Left lung (tissue), 10 donors: Measurements from ENCODE around the gene PLG. TPM values are rescaled to one million over a fixed set of nuclear protein-coding genes. Genes with fewer than 3 reads are reported as not detected.
"Not testable (repeated sequence)": the region's sequence is repeated elsewhere in the genome, so short reads cannot be mapped to it uniquely, and the experiment has no call there.

Source experiments
- ATAC-seq: fragments of 200-7000 bp; cut with Tn5 transposase; one replicate; pipeline ENCODE4 v1.9.1; 2020; ENCODE audit warnings: moderate library complexity
- DNase-seq, 4 donors: peaks; one replicate each; pipeline ENCODE4 v3.0.0-alpha.2; 2013 to 2020
- H3K27ac ChIP-seq, 2 donors: fragments of 200-600 bp; sonication (generic) in 1 of 2; one replicate each; pipeline versions ENCODE4 v1.5.0 to v1.8.0; 2020 to 2021
- H3K27me3 ChIP-seq, 2 donors: fragments of 200-600 bp; sonication (generic) in 1 of 2; one replicate each; pipeline versions ENCODE4 v1.5.0 to v1.8.0; 2020 to 2021
- H3K36me3 ChIP-seq, 2 donors: fragments of 200-600 bp; sonication (generic) in 1 of 2; one replicate each; pipeline versions ENCODE4 v1.5.0 to v1.8.0; 2020 to 2021
- H3K4me1 ChIP-seq, 2 donors: fragments of 200-600 bp; one replicate each; pipeline ENCODE4 v1.8.0; 2021
- H3K4me3 ChIP-seq, 2 donors: fragments of 200-600 bp; sonication (generic) in 1 of 2; one replicate each; pipeline versions ENCODE4 v1.5.0 to v1.8.0; 2020 to 2021; ENCODE audit warnings: mild to moderate bottlenecking in 1 of 2
- H3K9me3 ChIP-seq, 2 donors: fragments of 200-600 bp; sonication (generic) in 1 of 2; one replicate each; pipeline versions ENCODE4 v1.5.0 to v1.8.0; 2020 to 2021
- intact Hi-C, 2 donors: fragments of 100-400 bp; cut with DNase I; formaldehyde crosslinking; loops; one replicate each; pipeline versions ENCODE4 v1.11.2 to v1.14.2; 2022
- polyA plus RNA-seq, 6 donors: library from polyadenylated mRNA; unstranded; fragments of 120-200 nt; gene quantifications; one replicate each; pipeline ENCODE4 v1.2.1, GENCODE V29; 2013; ENCODE audit not compliant: insufficient read length in 6 of 6
- total RNA-seq, 2 donors: library from RNA; stranded (reverse); fragmentation: NEBNext Ultra II Directional; extraction: Animal tissue kit (Norgen Biotek cat#: 25700); gene quantifications; one replicate each; pipeline ENCODE4 v1.2.1, GENCODE V29; 2021
- TF ChIP-seq, protein P1 (sequence below), 2 donors: fragments of 200-600 bp; sonication (generic) in 1 of 2; IDR thresholded peaks; one replicate each; pipeline versions ENCODE4 v1.5.0 to v1.8.0; 2021; ENCODE audit warnings: antibody characterized with exemption in 2 of 2
- donor health status: DM: no; HTN: yes; CAD: no.
- donor health status: DM: no; HTN: no; CAD: no.

The PLG gene
- total and polyA plus RNA-seq, 8 donors = 0.29 to 8.9 (median 6.2) TPM

DNA sequence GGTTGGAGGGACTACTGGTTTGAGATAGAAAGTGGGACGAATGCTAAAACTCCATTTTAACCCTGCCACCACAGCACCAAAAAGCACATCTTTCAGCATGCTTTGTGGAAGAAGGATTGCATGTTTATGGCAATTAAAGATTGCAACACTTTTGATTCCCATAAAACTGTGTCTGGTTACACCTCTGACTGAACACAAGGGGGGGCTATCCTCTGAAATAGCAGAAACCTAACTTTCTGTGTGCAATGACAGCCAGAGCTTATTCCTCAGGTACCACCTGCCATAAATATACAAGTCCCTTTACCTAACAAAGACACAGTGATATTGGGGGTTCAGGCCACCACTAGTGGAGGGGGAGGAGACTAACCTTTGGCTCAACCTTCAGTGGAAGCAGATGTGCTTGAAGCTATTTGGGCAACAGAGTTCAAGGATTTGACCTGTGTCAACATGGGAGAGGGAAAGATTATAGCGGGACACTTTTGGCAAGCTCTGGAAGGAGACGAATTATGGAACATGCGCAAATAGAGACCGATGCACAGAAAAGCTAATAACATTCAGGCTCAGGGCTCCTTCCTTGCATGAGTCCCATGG, 9.6 kb upstream of the PLG start:
- Histone ChIP-seq H3K4me3 (no peak overlapping the region), H3K36me3 (no peaks in the 10 kb centered on the region), H3K9me3 (no peaks in the 10 kb centered on the region), H3K4me1 (no peaks in the 10 kb centered on the region), H3K27ac (no peak overlapping the region), H3K27me3 (no peaks in the 10 kb centered on the region)
- TF ChIP-seq, protein P1, sequence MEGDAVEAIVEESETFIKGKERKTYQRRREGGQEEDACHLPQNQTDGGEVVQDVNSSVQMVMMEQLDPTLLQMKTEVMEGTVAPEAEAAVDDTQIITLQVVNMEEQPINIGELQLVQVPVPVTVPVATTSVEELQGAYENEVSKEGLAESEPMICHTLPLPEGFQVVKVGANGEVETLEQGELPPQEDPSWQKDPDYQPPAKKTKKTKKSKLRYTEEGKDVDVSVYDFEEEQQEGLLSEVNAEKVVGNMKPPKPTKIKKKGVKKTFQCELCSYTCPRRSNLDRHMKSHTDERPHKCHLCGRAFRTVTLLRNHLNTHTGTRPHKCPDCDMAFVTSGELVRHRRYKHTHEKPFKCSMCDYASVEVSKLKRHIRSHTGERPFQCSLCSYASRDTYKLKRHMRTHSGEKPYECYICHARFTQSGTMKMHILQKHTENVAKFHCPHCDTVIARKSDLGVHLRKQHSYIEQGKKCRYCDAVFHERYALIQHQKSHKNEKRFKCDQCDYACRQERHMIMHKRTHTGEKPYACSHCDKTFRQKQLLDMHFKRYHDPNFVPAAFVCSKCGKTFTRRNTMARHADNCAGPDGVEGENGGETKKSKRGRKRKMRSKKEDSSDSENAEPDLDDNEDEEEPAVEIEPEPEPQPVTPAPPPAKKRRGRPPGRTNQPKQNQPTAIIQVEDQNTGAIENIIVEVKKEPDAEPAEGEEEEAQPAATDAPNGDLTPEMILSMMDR (IDR thresholded peaks at IDR 0.05) = no peak
- ATAC-seq = no peak
- intact Hi-C loops = no loop called here
- no peak for DNase-seq

DNA sequence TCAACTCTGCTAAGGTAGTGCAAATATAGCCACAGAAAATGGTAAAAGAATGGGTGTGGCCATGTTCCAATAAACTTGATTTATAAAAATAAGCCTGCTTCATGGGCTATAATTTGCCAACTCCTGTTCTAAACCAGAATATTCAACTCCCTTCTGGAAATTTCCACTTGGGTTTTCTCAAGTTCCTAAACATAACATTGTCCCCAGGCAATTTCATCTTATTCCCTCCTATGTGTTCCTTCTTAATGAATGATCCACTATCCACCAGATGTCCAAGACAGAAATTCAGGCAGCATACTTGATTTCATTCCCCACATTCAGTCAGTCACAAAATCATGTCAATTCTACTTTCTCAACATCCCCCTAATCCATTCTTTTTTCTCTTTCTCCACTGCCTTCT, 7.0 kb upstream of the PLG start:
- H3K4me3 ChIP-seq, H3K4me1 ChIP-seq, H3K9me3 ChIP-seq, ATAC-seq, H3K27me3 ChIP-seq, DNase-seq, H3K27ac ChIP-seq, H3K36me3 ChIP-seq, intact Hi-C loops: not testable (repeated sequence)

DNA sequence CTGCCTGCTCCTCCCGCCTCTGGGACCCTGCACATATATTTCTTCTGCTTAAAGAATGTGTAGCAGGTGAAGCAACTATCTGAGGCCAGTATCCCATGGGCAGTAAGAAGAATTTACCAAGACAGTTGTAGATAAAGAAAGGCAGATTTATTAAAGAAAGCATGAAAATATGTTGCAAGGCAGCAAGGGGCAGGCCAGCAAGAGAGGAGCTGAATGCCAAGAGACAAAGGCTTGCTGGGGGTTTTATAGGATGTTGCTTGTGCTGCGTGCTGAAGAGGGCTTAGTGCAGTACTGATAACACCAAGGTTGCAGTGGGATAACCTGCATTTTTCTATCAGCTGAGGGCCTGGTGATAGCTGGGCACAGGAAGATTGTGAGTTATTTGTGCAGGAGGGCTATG, 6.4 kb upstream of the PLG start:
- H3K27ac ChIP-seq, H3K4me1 ChIP-seq, H3K27me3 ChIP-seq, ATAC-seq, intact Hi-C loops, H3K9me3 ChIP-seq, DNase-seq, H3K36me3 ChIP-seq, H3K4me3 ChIP-seq: not testable (repeated sequence)

DNA sequence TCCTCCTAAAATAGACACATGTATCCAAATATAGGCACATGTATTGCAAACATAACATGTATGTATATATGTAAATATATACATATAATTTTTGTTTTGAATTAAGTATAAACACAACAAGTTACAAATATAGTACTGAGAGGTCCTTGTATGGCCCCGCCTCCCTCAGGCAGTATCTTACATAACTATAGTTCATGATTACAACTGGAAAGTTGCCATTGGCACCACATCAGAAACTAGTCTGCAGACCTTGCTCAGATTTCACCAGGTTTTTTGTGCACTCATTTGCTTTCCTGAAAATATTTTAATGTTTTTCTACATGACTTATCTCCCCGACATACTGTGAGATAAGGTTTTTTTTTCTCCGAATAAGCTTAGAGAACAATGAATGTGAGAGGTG, 5.2 kb upstream of the PLG start:
- H3K4me3 ChIP-seq, H3K36me3 ChIP-seq, H3K27ac ChIP-seq, H3K4me1 ChIP-seq, intact Hi-C loops, ATAC-seq, H3K9me3 ChIP-seq, H3K27me3 ChIP-seq: not testable (repeated sequence)
- DNase-seq = peak in 1 of 4 donors; percentile 10

DNA sequence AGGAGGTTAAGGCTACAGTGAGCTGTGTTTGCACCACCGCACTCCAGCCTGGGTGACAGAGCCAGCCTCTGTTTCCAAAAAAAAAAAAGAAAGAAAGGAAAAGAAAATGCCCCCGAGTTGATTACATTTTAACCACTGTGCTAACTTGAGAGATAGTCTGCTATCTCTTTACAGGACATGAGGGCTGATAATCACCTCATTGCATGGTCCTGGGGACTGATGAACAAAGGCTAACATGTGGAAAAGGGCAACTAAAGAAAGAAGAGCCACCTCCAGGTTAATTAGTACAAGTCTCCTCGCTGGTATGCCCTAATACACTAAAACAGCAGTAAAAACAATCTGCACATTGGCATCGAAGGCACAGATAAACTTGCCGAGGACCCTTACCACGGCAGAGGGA, 4.2 kb upstream of the PLG start:
- ATAC-seq = no peak
- TF ChIP-seq, protein P1 (IDR thresholded peaks at IDR 0.05) = no peak
- H3K27me3 ChIP-seq = no peaks in the 10 kb centered on the region
- no peak overlapping the region for H3K27ac ChIP-seq
- no peaks in the 10 kb centered on the region for H3K36me3 ChIP-seq
- DNase-seq = no peak
- no peak overlapping the region for H3K4me3 ChIP-seq
- H3K4me1 ChIP-seq = no peaks in the 10 kb centered on the region
- intact Hi-C loops = no loop called here
- no peaks in the 10 kb centered on the region for H3K9me3 ChIP-seq

DNA sequence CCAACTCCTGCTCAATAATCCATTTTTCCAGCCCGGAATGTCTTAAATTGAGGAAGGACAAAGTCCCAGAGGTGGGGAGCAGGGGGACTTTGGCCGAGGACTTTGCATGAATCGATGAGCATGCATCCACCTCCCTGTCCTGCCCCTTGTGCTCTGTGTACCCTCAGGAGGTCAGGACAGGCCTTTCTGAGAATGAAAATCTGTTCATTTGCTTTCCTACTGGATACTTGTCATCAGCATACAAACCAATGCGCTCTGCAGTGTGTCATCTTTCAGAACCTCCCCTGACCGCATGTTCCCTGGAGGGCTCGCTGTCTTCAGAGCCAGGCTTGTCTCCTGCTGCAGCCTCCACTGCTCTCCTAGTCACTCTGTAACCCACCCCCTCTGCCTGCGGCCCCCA, 2.6 kb downstream of the PLG start:
- H3K4me1 ChIP-seq, H3K27ac ChIP-seq, H3K9me3 ChIP-seq, ATAC-seq, H3K4me3 ChIP-seq, H3K36me3 ChIP-seq, DNase-seq, H3K27me3 ChIP-seq, intact Hi-C loops: not testable (repeated sequence)

DNA sequence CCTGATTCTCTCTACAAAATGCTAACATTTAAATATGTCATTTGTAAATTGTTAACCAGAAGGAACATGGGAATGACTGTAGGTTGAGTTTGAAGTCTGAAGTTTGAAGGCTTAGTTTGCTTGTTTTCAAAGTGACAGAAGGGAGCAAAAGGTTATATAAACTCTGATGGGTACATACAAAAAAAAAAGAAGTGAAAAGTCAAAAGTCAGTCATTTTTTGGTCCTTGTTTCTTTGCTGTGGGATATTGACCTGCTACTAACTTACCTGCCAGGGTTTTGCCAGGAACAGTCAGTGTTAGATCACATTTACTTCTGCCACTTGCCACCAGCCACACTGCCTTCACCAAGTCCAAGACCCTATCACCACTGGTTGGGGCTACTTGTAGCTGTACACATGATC, 6.9 kb downstream of the PLG start:
- DNase-seq, H3K27me3 ChIP-seq, intact Hi-C loops, ATAC-seq, H3K36me3 ChIP-seq, H3K4me1 ChIP-seq, H3K4me3 ChIP-seq, H3K9me3 ChIP-seq, H3K27ac ChIP-seq: not testable (repeated sequence)

DNA sequence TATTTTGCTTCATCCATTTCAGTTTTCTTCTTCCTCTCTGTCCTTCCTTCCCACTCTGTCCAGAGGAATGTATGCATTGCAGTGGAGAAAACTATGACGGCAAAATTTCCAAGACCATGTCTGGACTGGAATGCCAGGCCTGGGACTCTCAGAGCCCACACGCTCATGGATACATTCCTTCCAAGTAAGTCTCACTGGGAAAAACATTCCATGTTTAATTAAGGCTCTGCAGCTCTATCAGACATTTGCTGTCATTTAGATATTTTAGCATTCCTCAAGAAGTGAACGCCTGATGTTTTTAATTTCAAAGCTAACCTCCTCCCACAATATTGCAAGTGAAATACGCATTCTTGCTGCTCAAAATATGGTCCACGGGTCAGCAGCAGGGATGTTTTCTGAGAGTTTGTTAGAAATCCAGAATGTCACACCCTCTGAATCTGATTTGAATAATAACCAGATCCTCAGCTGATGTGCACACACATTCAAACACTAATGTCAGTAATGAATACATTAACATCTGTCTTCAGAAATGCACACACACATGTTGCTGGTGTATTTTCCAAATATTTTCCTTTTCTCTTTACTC, 12.8 kb downstream of the PLG start:
- H3K27me3 ChIP-seq = no peaks in the 10 kb centered on the region
- H3K4me3 ChIP-seq = no peak overlapping the region
- H3K9me3 ChIP-seq = no peaks in the 10 kb centered on the region
- ATAC-seq (no peak), DNase-seq (no peak)
- intact Hi-C loops = no loop called here
- H3K36me3 ChIP-seq = no peaks in the 10 kb centered on the region
- no peaks in the 10 kb centered on the region for H3K4me1 ChIP-seq
- no peak overlapping the region for H3K27ac ChIP-seq
- TF ChIP-seq, protein P1 (IDR thresholded peaks at IDR 0.05) = no peak
